ENCODE results near the gene MPI. TPM values are rescaled to one million over a fixed set of nuclear protein-coding genes. Genes with fewer than 3 reads are reported as not detected.

MPI gene
- total RNA-seq, 2 donors from 2014 or later, result 22.0 to 98.0 TPM

DNA sequence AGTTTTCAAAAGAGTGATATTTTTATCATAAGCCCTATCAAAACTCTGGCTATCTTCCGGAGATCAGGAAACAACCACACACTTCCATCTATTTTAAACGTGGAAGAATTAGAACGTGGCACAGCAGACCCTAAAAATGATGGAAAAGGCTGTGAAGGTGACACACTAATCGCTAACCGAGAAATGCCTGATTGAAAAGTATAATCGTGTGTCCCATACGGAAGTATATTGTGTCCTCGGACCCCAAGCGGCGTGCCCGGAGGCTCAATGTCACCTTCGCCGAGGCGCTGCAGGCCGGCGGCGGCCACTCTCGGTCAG lies 47.4 kb downstream of the MPI start:
- ATAC-seq, result no peak
- peaks cover 13 to 17% of the 10 kb centered on the region in 2 donors for H3K36me3 Mint-ChIP-seq
- DNase-seq (ENCODE audit: low spot score in 2 of 2), result no peak
- H3K9me3 Mint-ChIP-seq, result no peaks in the 10 kb centered on the region
- peak overlapping the region; percentile 90 to 94 for H3K27ac Mint-ChIP-seq

DNA sequence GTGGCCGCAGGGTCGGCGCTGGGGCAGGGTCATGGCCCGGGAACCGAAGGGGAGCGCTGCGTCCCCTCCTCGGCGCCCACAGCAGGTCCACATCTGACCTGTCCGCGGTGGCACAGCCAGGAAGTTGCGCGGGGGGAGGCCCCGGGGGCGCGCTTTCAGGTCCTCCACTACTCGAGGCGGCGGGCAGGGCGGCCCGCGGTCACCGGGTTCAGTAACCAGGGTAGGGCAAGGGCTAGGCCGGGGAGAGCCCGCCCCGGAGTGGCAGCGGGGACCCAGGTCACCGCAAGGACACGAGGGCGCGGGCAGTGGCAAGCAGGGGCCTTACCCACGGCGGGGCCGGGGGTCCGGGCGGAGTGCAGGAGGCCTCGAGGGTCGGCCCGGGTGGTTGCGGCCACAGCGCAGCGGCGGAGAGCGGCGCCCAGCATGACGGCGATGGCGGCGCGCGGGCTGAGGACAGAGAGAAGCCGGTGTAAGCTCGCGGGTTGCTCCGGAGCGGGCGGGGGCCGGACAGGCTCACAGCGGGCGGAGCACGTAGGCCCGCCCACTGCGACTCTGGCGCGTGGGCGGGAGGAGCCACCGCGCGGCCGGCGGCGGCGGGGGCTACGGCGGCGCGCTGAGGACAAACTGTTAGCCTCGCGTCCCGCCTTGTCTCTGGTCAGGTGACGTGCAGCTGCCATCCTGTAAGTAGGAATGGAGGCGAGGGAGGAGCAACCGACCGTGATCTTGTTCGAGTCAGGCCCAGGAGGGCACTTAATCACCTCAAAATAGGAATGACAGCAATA lies 47.9 kb downstream of the MPI start, which contains the start of gene COX5A:
TSS of gene COX5A (minus strand) at position 484 of the 782 bp plus-strand sequence. CDS start at position 425, 59 bp downstream.
- ATAC-seq (peak; percentile 92 to 97), DNase-seq (ENCODE audit: low spot score in 2 of 2) (peak; percentile 92 to 96)
- H3K36me3 Mint-ChIP-seq, result peaks cover 13 to 17% of the 10 kb centered on the region in 2 donors
- peak within 1 kb of the TSS; percentile 90 to 94 for H3K27ac Mint-ChIP-seq
- no peaks in the 10 kb centered on the region for H3K9me3 Mint-ChIP-seq

DNA sequence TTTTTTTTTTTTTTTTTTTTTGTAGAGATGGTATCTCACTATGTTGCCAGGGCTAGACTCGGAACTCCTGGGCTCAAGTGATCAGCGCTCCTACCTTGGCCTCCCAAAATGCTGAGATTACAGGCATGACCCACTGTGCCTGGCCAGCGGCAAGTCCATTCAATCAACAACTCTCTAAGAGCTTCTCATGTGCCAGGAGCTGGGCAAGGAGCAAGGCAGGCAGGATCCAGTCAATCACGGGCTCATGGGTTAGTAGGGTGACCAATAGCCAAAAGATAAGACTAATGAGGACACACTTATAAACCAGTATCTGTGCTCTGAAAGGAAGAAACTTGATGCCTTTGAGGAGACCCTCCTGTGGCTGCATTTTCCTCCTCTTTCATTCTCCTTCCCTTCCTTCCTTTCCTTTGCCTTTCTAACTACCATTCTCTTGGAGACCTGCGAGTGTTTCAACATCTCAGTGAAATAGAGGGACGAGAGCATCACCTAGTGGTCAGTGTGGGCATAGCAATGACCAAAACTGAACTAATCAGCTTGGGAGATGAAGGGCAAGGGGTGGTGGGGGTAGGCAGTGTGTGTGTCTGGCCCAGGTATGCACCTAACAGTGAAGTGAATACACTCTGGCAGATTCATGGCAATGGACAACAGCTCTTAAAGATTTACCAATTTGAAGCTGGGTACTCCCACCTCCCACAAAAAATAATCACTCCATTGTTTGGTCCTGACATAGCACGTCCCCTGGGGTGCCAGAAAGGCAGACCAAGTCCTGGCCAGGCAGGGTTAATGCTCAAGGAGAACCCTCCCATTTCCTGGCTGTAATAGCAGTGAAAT lies 60.5 kb downstream of the MPI start:
- DNase-seq (ENCODE audit: low spot score in 2 of 2), result peak in 1 of 2 donors; percentile 86
- H3K36me3 Mint-ChIP-seq, result no peaks in the 10 kb centered on the region
- no peak overlapping the region for H3K27ac Mint-ChIP-seq
- peak; percentile 82 to 85 for ATAC-seq
- no peaks in the 10 kb centered on the region for H3K9me3 Mint-ChIP-seq

DNA sequence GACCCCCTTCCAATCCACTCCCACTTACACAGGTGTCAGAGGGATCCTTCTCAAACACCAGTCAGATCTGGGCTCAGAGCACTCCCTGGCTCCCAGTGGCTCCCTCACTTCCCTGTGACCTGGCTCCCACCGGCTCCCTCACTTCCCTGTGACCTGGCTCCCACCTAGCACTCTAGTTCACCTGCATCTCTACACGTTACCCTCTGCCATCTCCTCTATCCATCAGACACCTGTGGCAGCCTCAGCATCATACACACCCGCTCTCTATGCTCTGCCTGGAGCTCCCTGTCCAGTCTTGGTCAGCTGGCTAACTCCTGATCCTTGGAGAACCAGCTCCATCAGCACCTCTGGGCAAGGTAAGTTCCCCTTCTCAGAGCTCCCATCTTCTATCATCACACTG lies 61.2 kb downstream of the MPI start:
- Mint-ChIP-seq H3K36me3 (no peaks in the 10 kb centered on the region), H3K27ac (no peak overlapping the region)

More for the DNA sequence above, 61.2 kb downstream of the MPI start:
- ATAC-seq (no peak), DNase-seq (ENCODE audit: low spot score in 2 of 2) (no peak)
- no peaks in the 10 kb centered on the region for H3K9me3 Mint-ChIP-seq

Other genes with a start within 250 kb of the MPI start
- 10 to 100 TPM; 48.6 to 56.4 TPM for gene EDC3, start 194.0 kb upstream of the MPI start, total RNA-seq
- 10 to 100 TPM in 1 of 2 donors, 1 to 10 TPM in 1; 2.1 to 11.4 TPM for gene CYP1A1, start 164.5 kb upstream of the MPI start, total RNA-seq
- gene CYP1A2, start 141.2 kb upstream of the MPI start, total RNA-seq, result not detected
- gene CSK, start 108.0 kb upstream of the MPI start, total RNA-seq, result 100 to 1,000 TPM; 231 to 297 TPM
- gene LMAN1L, start 77.2 kb upstream of the MPI start, total RNA-seq, result 1 to 10 TPM in 1 of 2 donors, under 1 TPM in 1; 0.27 to 1.1 TPM
- under 1 TPM in 1 of 2 donors, not detected in 1; 0.25 TPM for gene CPLX3, start 63.4 kb upstream of the MPI start, total RNA-seq
- gene ULK3, start 46.9 kb upstream of the MPI start, total RNA-seq, result 10 to 100 TPM; 37.6 to 50.3 TPM
- 10 to 100 TPM; 79.5 to 92.7 TPM for gene SCAMP2, start 16.7 kb upstream of the MPI start, total RNA-seq
- gene FAM219B, start 16.8 kb downstream of the MPI start, total RNA-seq, result 10 to 100 TPM; 61.7 to 66.2 TPM
- 100 to 1,000 TPM; 314 to 323 TPM for gene COX5A, start 48.0 kb downstream of the MPI start, total RNA-seq
- 1 to 10 TPM; 3.4 to 6.6 TPM for gene RPP25, start 66.7 kb downstream of the MPI start, total RNA-seq
- 10 to 100 TPM in 1 of 2 donors, 1 to 10 TPM in 1; 3.7 to 11.4 TPM for gene SCAMP5, start 105.5 kb downstream of the MPI start, total RNA-seq
- 10 to 100 TPM; 16.3 to 20.4 TPM for gene PPCDC, start 133.5 kb downstream of the MPI start, total RNA-seq